GM12878 (cell line): ENCODE results near the gene LHFPL2. TPM values are rescaled to one million over a fixed set of nuclear protein-coding genes. Genes with fewer than 3 reads are reported as not detected.

Source experiments
- ATAC-seq: fragments of 200-7000 bp; cut with Tn5 transposase; 3 replicates; pipeline ENCODE4 v1.9.1; 2020; ENCODE audit warnings: mild to moderate bottlenecking, moderate library complexity
- BruUV-seq: library from RNA; stranded (reverse); fragments of 400-500 nt; replicated peaks from 2 replicates; lab custom pipeline; 2021; lab: Mats Ljungman, UMichigan
- CTCF ChIA-PET: fragments of 300-600 bp; sonication (Branson Sonifier 250); formaldehyde crosslinking; extraction: SDS; loops from one replicate; lab custom pipeline; 2021; ENCODE audit warnings: inconsistent platforms; lab: Yijun Ruan, JAX
- POLR2A ChIA-PET: fragments of 350-600 bp; formaldehyde crosslinking; extraction: SDS; loops from one replicate; lab custom pipeline; 2021; ENCODE audit warnings: inconsistent platforms; lab: Charles Lee
- RAD21 ChIA-PET: fragments of 300-600 bp; sonication (Branson Sonifier 250); formaldehyde crosslinking; loops from one replicate; lab custom pipeline; 2023; ENCODE audit warnings: antibody characterized with exemption; ENCODE audit not compliant: unreplicated experiment; lab: Charles Lee
- SMC1A ChIA-PET: fragments of 300-600 bp; sonication (Branson Sonifier 250); formaldehyde crosslinking; loops from one replicate; lab custom pipeline; 2023; ENCODE audit not compliant: unreplicated experiment, uncharacterized antibody; lab: Charles Lee
- DNase-seq: peaks from one replicate; pipeline ENCODE4 v3.0.0-alpha.2; 2011; ENCODE audit warnings: low read depth, low spot score
- FAIRE-seq: peaks from 3 replicates; lab custom pipeline; 2011; peaks lifted over from hg19 to GRCh38; lab: Jason Lieb, UNC
- H2AFZ ChIP-seq: 2 replicates; pipeline ENCODE4 v1.6.0; 2011; ENCODE audit warnings: low read depth, low read length, control low read depth; ENCODE audit not compliant: control insufficient read depth
- H3K27ac ChIP-seq: 2 replicates; pipeline ENCODE4 v1.5.1; 2011; ENCODE audit warnings: control low read depth; ENCODE audit not compliant: control insufficient read depth, insufficient read depth
- H3K27me3 ChIP-seq, 2 experiments: replicated peaks in 1 of 2; 2 replicates each; pipeline versions ENCODE4 v1.6.0 to v1.6.1; 2011; ENCODE audit warnings: low read length in 1 of 2; ENCODE audit not compliant: control insufficient read depth in 2 of 2, insufficient read depth in 2 of 2
- H3K36me3 ChIP-seq, 2 experiments: 2 replicates each; pipeline ENCODE4 v1.5.1; 2011; ENCODE audit warnings: low read length in 1 of 2; ENCODE audit not compliant: control insufficient read depth in 2 of 2, insufficient read depth in 2 of 2
- H3K4me1 ChIP-seq: 2 replicates; pipeline ENCODE4 v1.6.1; 2011; ENCODE audit warnings: mild to moderate bottlenecking, low read length, moderate library complexity, mixed read lengths; ENCODE audit not compliant: control insufficient read depth, insufficient read depth
- H3K4me2 ChIP-seq: 2 replicates; pipeline ENCODE4 v1.6.0; 2011; ENCODE audit warnings: control low read depth; ENCODE audit not compliant: control insufficient read depth, insufficient read depth
- H3K4me3 ChIP-seq: fragments of 200-600 bp; sonication (generic); 2 replicates; pipeline ENCODE4 v1.5.1; 2016
- H3K79me2 ChIP-seq: 2 replicates; pipeline ENCODE4 v1.6.0; 2011; ENCODE audit warnings: low read length; ENCODE audit not compliant: control insufficient read depth, insufficient read depth
- H3K9ac ChIP-seq: 2 replicates; pipeline ENCODE4 v1.8.0; 2011; ENCODE audit warnings: low read length, control low read depth, mixed read lengths; ENCODE audit not compliant: control insufficient read depth, insufficient read depth
- H3K9me3 ChIP-seq: replicated peaks from 3 replicates; pipeline ENCODE4 v1.5.1; 2011; ENCODE audit warnings: mild to moderate bottlenecking, low read length; ENCODE audit not compliant: control insufficient read depth, insufficient read depth
- H4K20me1 ChIP-seq: 2 replicates; pipeline ENCODE4 v1.6.0; 2011; ENCODE audit not compliant: control insufficient read depth, insufficient read depth
- IKZF2 ChIP-seq, 2 experiments: fragments of 450-650 bp; IDR thresholded peaks; 2 replicates each; pipeline ENCODE4 v1.6.1; 2017; ENCODE audit warnings: mild to moderate bottlenecking in 2 of 2, moderate library complexity in 2 of 2
- MYC ChIP-seq: IDR thresholded peaks from 2 replicates; pipeline ENCODE4 v1.6.1; 2011; ENCODE audit warnings: mild to moderate bottlenecking, low read length, moderate library complexity, inconsistent platforms; ENCODE audit not compliant: insufficient read depth, insufficient replicate concordance, insufficient read length, severe bottlenecking
- NFIC ChIP-seq: IDR thresholded peaks from 2 replicates; pipeline ENCODE4 v1.6.1; 2012; ENCODE audit warnings: low read depth, mild to moderate bottlenecking, inconsistent platforms, low read length, moderate library complexity
- NR2F1 ChIP-seq: fragments of 450-650 bp; conservative IDR thresholded peaks from 2 replicates; pipeline ENCODE4 v1.6.1; 2017; ENCODE audit warnings: mild to moderate bottlenecking
- SIN3A ChIP-seq: IDR thresholded peaks from 2 replicates; pipeline ENCODE4 v1.6.1; 2012; ENCODE audit warnings: low read depth, low read length, improper control_type of control experiment
- SUZ12 ChIP-seq: fragments of 200-600 bp; sonication (generic); IDR thresholded peaks from one replicate; pipeline ENCODE4 v1.6.1; 2018; ENCODE audit warnings: antibody characterized with exemption, mild to moderate bottlenecking; ENCODE audit not compliant: unreplicated experiment
- WGBS: methylation state at CpG from one replicate; pipeline ENCODE4 v1.1.6; 2016; ENCODE audit warnings: low lambda C conversion rate; ENCODE audit not compliant: insufficient replicate concordance, insufficient coverage; ENCODE audit errors: missing lambda C conversion rate; 5-methylcytosine and 5-hydroxymethylcytosine counted together
- in situ Hi-C: fragments of 300-500 bp; cut with MboI; formaldehyde crosslinking; loops from 9 replicates; pipeline ENCODE4 v1.14.3; 2018; ENCODE audit warnings: mixed read lengths
- intact Hi-C: fragments of 100-400 bp; cut with micrococcal nuclease; formaldehyde crosslinking; loops from one replicate; pipeline ENCODE4 v1.14.2; 2022; ENCODE audit not compliant: unreplicated experiment
- polyA plus RNA-seq, 11 experiments: library from polyadenylated mRNA; depleted of rRNA in 4 of 11; unstranded in 6 of 11; stranded (reverse) in 5 of 11; fragments of >200 nt; fragmentation: Nextera tagmentation in 4 of 11; fragmentation: Illumina TruSeq in 1 of 11; extraction: Ambion mirVana in 4 of 11; extraction: Trizol in 1 of 11; gene quantifications; 1 replicate in 1 of 11; 2 replicates in 10 of 11; pipeline versions ENCODE4 v1.2.1 to v1.2.3, GENCODE V29; 2011 to 2016; ENCODE audit warnings: inconsistent platforms in 2 of 11, missing spikeins in 2 of 11, low read depth in 1 of 11
- total RNA-seq, 4 experiments: library from RNA; depleted of rRNA in 3 of 4; stranded (reverse); fragments of >200 nt in 3 of 4; fragmentation: Illumina TruSeq in 1 of 4; extraction: Trizol in 1 of 4; gene quantifications; 2 replicates each; pipeline versions ENCODE4 v1.2.1 to v1.2.3, GENCODE V29; 2013 to 2021
- TF ChIP-seq, protein P1 (sequence below): IDR thresholded peaks from 2 replicates; pipeline ENCODE4 v1.6.1; 2011; ENCODE audit warnings: mild to moderate bottlenecking, low read depth, low read length, moderate library complexity; ENCODE audit not compliant: insufficient replicate concordance
- TF ChIP-seq, protein P2 (sequence below): fragments of 450-650 bp; conservative IDR thresholded peaks from 2 replicates; pipeline ENCODE4 v1.6.1; 2017; ENCODE audit warnings: mild to moderate bottlenecking, moderate library complexity
- TF ChIP-seq, protein P3 (sequence below): IDR thresholded peaks from 2 replicates; pipeline ENCODE4 v1.6.1; 2012; ENCODE audit warnings: low read length, inconsistent platforms

Gene LHFPL2
- total and polyA plus RNA-seq, 10 of the 15 experiments (the other 5 are each of a cell fraction or from before 2014, with no cell fraction given), result 4.1 to 21.8 (median 12.5) TPM

DNA sequence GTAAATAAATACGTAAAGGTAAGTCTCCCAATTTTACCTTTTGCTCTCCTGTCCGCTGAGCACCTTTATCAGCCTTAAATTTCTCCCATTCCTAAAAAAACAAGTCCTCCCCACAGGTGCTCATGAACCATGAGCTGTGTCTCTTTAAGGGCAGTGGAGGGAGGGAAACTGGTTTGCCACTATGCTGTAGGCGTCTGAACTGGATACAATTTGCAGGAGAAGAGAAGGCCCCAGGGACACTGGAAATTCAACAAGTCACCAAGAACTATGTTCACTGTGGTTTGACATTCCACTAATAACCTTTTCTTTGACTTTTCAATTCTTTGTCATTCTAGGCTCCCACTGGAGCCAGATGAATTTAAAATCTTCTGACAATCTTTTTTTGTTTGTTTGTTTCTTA lies 72.2 kb downstream of the LHFPL2 start:
- H2AFZ ChIP-seq, result no peak overlapping the region
- DNase-seq, result no peak

DNA sequence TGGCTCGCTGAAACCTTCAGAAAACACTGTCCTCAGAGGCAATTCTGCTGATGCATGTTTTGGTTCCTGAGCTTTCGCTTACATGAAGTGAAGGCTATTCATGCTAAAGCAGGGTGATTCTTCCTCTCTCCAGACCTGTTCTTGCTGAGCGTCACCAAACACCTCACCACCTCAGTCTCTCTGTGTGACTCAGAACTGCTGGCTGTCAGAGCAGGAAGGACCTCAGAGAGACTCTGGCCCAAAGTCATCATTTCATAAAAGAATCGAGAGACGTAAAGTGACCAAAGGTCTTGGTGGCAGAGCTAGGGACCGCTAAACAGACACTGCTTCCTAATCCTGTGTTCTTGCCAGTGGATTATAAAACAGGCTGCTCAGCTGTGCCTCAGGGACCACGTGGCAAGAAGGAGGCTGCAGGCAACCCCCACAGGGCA lies 73.8 kb downstream of the LHFPL2 start:
- intact Hi-C loops (loop anchor here (5.0 kb wide), 1 partner anchor 68 kb away; no protein-coding TSS in a partner anchor), in situ Hi-C loops (no loop called here)
- BruUV-seq, result no TSS peak
- no peaks in the 10 kb centered on the region; a peak in 1 of 4 replicates for H3K36me3 ChIP-seq
- H3K9me3 ChIP-seq, result no peaks in the 10 kb centered on the region
- ChIA-PET SMC1A (interaction anchor here (0.6 to 9.1 kb wide), 20 partner anchors 8 to 516 kb away, joined by 3 to 121 read pairs (median 6); no protein-coding TSS in a partner anchor), CTCF (interaction anchor here (1.4 to 4.8 kb wide), 7 partner anchors 19 to 391 kb away, joined by 4 to 26 read pairs (median 6); no protein-coding TSS in a partner anchor), RAD21 (interaction anchor here (0.7 to 5.2 kb wide), 19 partner anchors 14 to 558 kb away, joined by 3 to 51 read pairs (median 4); no protein-coding TSS in a partner anchor), POLR2A (interaction anchor here (1.0 to 2.8 kb wide), 6 partner anchors 19 to 411 kb away, joined by 3 to 9 read pairs (median 4); no protein-coding TSS in a partner anchor)
- peaks cover 3% of the 10 kb centered on the region for H3K79me2 ChIP-seq
- H3K9ac ChIP-seq, result peak overlapping the region; percentile 66
- peak overlapping the region; percentile 83 for H3K4me2 ChIP-seq
- ATAC-seq (peak; percentile 95), DNase-seq (peak; percentile 64), FAIRE-seq (peak; percentile 85)
- no peaks in the 10 kb centered on the region for H3K27me3 ChIP-seq
- peaks cover 25% of the 10 kb centered on the region for H3K4me1 ChIP-seq
- 4% methylated on average over 7 of the region's 7 CpGs for WGBS
- peak overlapping the region; percentile 93 for H3K27ac ChIP-seq
- peak overlapping the region; percentile 74 for H2AFZ ChIP-seq
- H4K20me1 ChIP-seq, result no peaks in the 10 kb centered on the region
- peak overlapping the region; percentile 1; the same call in 1 of the 2 replicates for H3K4me3 ChIP-seq
- TF ChIP-seq NFIC (no peak), IKZF2 (IDR thresholded peaks at IDR 0.05) (peak in 1 of 2 experiments; percentile 37; a peak in 3 of 4 replicates), NR2F1 (no peak), SUZ12 (no peak), MYC (no peak)
- TF ChIP-seq, protein P1, sequence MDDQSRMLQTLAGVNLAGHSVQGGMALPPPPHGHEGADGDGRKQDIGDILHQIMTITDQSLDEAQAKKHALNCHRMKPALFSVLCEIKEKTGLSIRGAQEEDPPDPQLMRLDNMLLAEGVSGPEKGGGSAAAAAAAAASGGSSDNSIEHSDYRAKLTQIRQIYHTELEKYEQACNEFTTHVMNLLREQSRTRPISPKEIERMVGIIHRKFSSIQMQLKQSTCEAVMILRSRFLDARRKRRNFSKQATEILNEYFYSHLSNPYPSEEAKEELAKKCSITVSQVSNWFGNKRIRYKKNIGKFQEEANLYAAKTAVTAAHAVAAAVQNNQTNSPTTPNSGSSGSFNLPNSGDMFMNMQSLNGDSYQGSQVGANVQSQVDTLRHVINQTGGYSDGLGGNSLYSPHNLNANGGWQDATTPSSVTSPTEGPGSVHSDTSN, result no peak
- TF ChIP-seq, protein P2, sequence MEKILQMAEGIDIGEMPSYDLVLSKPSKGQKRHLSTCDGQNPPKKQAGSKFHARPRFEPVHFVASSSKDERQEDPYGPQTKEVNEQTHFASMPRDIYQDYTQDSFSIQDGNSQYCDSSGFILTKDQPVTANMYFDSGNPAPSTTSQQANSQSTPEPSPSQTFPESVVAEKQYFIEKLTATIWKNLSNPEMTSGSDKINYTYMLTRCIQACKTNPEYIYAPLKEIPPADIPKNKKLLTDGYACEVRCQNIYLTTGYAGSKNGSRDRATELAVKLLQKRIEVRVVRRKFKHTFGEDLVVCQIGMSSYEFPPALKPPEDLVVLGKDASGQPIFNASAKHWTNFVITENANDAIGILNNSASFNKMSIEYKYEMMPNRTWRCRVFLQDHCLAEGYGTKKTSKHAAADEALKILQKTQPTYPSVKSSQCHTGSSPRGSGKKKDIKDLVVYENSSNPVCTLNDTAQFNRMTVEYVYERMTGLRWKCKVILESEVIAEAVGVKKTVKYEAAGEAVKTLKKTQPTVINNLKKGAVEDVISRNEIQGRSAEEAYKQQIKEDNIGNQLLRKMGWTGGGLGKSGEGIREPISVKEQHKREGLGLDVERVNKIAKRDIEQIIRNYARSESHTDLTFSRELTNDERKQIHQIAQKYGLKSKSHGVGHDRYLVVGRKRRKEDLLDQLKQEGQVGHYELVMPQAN, result no peak

More for the DNA sequence above, 72.2 kb downstream of the LHFPL2 start:
- Histone ChIP-seq H3K27ac (no peak overlapping the region), H3K27me3 (no peaks in the 10 kb centered on the region), H3K79me2 (peaks cover 3% of the 10 kb centered on the region), H3K4me1 (peaks cover 25% of the 10 kb centered on the region), H4K20me1 (no peaks in the 10 kb centered on the region), H3K9me3 (no peaks in the 10 kb centered on the region), H3K4me3 (no peak overlapping the region), H3K36me3 (no peaks in the 10 kb centered on the region), H3K9ac (no peak overlapping the region), H3K4me2 (no peak overlapping the region)
- in situ Hi-C loops (no loop called here), intact Hi-C loops (no loop called here)
- RAD21 ChIA-PET, result interaction anchor here (1.3 to 5.2 kb wide), 3 partner anchors 9 to 64 kb away, joined by 3 to 51 read pairs (median 4); no protein-coding TSS in a partner anchor
- no TSS peak for BruUV-seq
- WGBS, result 95% methylated on average over 3 of the region's 3 CpGs
- FAIRE-seq, result no peak
- POLR2A ChIA-PET, result interaction anchor here (1.5 kb wide), 1 partner anchor 17 kb away, joined by 4 read pairs; no protein-coding TSS in a partner anchor
- CTCF ChIA-PET, result interaction anchor here (0.7 to 4.8 kb wide), 5 partner anchors 10 to 323 kb away, joined by 3 to 26 read pairs (median 4); no protein-coding TSS in a partner anchor
- no peak for ATAC-seq
- no peak for TF ChIP-seq SIN3A
- TF ChIP-seq, protein P3, sequence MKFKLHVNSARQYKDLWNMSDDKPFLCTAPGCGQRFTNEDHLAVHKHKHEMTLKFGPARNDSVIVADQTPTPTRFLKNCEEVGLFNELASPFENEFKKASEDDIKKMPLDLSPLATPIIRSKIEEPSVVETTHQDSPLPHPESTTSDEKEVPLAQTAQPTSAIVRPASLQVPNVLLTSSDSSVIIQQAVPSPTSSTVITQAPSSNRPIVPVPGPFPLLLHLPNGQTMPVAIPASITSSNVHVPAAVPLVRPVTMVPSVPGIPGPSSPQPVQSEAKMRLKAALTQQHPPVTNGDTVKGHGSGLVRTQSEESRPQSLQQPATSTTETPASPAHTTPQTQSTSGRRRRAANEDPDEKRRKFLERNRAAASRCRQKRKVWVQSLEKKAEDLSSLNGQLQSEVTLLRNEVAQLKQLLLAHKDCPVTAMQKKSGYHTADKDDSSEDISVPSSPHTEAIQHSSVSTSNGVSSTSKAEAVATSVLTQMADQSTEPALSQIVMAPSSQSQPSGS, result no peak
- SMC1A ChIA-PET, result interaction anchor here (0.9 to 9.1 kb wide), 7 partner anchors 10 to 151 kb away, joined by 3 to 121 read pairs (median 5); no protein-coding TSS in a partner anchor
